ENCODE results near the gene STK25.
"Not testable (repeated sequence)": the region's sequence is repeated elsewhere in the genome, so short reads cannot be mapped to it uniquely, and the experiment has no call there.

STK25 gene

DNA sequence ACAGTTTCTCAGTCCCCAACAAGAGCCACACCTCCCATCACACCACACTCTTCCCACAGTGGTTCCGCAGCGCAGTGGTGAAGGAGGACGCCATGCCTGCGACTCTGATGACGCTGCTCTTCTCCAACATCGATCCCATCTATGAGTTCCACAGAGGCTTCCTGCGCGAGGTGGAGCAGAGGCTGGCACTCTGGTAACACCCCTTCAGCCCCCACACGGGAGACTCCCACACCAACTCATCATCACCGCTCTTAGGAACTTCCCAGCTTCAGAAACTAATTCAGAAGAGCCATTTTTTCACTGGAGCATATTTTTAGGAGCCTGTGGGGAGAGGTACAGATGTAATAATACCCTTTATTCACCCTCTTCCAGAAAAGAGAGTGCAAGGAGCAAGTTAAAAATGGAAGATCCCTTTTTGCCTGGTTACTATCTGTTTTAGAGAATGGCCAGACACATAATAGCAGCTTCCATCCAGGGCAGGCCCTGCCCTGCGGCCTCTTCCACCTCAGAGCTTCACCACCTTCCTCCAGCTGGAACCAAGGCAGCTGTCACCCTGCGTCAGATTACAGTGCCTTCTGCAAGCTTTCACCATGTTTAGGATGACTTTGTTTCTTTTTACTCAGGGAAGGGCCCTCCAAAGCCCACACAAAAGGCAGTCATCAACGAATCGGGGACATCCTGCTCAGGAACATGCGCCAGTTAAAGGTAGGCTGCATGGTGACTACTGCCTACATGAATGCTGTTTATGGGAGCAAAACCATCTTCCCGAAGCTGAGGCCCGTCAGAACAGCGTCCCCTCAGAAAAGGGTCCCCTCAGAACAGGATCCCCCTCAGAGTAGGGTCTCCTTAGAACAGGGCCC lies 44.9 kb downstream of the STK25 start:
- no peak for DNase-seq (ENCODE audit: low spot score)

DNA sequence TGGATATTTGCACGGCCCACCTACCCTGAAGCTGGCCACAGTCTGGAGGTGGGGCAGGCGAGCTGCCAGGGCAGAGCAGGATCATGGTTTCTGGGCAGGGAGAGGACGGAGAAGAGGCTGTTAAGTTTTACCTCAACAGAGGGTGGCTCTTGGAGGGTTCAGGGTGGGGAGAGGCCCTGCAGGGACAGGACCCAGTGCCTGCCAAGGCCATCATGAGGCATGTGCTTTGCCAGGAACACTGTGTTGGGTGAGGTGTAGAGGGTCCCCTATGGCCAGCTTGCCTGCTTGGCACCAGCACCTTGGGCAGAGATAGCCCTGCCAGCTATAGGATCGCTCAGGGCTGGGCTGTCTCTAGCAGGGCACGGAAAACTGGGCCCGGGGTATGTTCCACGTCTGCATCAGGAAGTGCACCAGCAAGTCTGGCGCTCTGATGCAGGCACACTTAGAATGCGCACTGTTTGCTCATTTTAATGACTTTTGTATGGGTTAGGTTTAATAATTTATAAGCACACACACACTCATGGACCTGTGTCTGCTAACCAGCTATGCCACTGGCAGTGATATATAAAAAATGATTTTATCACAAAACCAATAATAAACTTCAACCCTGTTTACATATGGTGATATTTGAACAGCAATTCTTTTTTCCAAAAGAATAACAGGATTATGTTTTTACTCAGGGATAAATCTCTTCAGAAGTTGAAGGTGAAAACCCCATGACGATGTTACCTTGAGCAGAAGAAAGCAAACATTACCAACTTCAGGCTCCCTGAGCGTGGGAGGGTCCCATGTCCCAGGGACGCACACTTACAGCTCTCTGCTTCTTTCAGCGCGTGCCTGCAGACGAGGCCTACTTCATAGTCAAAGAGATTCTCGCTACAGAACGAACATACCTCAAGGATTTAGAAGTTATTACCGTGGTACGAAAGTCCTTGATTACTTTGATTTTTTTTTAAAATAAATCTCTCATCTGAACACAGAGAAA lies 46.4 kb downstream of the STK25 start:
- DNase-seq (ENCODE audit: low spot score) = no peak

DNA sequence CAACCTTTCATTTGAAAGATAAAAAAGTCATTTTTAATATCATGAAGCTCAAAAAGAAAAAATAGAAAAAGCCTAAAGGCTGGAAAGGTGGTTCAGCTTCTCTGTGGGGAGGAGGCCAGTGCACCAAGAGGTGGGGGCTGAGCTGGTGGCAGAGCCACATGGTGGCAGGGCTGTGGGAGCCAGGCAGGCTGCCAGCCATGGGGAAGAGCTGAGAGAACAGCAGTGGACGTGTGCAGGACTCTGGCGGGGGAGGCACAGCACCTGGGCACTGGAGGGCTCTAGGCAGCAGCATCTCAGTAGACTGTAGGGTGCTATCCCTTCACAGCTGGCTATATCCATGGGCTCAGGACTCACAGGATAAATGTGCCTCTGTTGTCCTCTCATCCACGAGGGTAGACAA lies 47.8 kb downstream of the STK25 start:
- DNase-seq (ENCODE audit: low spot score) = peak; percentile 44

DNA sequence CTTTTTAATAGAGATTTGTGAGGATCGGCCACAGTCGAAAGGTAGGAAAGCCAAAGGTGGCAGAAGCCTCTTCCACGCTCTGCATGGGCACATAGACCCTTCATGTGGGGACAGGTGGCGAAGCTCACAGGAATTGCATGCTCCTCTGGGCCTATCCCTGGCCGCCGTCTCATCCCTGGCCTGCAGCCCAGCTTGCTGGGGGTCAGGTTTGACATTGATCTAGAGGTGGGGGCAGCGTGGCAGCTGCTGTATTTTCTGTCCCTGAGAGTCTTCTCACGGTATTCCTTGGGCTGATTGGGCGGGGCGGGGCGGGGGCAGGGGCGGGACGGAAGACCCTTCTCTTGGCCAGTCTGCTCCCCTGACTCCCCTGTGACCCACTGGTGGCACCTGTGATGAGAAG lies 48.9 kb downstream of the STK25 start:
- no peak for DNase-seq (ENCODE audit: low spot score)

DNA sequence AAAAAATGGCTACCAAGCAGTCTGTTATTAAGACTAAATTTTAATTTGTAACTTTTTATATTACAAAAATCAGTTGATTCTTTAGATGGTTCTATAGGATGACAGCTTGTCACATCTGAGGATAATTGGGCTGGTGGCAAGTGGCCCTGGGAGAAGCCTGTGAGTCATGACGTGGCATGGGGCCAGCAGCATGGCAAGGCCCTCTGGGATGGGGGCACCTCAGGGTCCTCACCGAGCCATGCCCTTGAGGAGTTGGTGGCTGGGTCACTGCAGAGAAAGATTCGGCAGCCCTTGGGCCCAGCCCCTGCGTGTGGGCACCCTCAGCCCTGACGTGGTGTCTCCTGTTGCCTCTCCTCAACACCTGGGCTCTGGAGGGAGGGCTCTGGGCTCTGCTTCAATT lies 49.7 kb downstream of the STK25 start:
- DNase-seq (ENCODE audit: low spot score) = no peak

DNA sequence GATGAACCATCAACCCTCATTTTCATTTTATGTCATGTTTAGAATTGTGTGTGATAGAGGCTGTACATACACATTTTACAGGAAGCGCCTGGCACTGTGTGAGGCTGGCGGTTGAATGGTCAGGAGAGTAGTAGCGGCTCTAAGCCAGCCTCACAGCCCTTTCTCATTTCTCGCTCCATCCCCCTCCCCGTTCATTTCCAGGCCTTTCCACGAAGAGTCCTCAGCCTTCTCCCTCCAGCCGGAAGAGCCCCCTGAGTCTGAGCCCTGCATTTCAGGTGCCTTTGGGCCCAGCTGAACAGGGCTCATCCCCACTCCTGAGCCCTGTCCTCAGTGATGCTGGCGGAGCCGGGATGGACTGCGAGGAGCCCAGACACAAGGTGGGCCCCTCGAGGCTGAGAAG lies 51.8 kb downstream of the STK25 start:
- DNase-seq (ENCODE audit: low spot score) = no peak

DNA sequence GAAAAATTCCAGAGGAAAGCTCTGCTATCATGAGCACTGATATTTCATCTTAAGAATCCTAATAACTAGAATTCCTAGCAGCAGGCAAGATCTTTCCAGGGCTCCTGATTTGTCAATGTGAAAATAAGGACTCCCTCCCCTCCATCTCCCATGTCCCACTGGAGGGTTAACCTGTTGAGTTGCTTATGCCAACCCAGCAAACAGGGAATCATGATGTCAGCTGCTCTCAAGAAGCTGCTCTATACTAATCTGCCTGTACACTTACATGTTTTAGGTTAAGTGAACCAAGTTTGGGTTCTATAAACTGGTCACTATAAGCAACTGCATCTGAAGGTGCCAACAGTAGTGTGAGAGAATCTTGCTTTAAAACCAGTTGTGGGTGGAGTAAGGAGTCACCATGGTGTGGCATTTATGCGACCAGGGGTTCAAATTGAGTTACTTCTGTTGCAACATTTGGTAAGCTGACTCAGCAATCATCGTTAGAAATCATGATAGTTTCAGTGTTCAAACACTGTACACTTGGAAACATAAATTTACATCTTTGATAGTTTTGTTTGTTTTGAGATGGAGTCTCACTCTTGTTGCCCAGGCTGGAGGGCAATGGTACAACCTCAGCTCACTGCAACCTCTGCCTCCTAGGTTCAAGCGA lies 53.4 kb downstream of the STK25 start:
- no peak for DNase-seq (ENCODE audit: low spot score)

DNA sequence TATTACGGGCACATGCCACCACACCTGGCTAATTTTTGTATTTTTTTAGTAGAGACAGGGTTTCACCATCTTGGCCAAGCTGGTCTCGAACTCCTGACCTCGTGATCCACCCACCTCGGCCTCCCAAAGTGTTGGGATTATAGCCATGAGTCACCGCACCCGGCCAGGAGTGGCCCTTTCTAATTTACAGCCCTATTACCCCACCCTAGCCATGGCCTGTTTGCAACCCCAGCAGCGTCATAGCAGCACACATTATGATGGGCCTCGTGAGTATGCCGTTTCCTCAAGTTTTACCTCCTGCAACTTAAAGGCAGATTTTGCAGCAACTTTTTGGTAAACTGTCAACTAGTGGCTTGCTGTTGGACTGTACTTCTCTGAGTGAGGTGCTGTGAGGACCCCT lies 54.5 kb downstream of the STK25 start:
- DNase-seq (ENCODE audit: low spot score) = not testable (repeated sequence)

DNA sequence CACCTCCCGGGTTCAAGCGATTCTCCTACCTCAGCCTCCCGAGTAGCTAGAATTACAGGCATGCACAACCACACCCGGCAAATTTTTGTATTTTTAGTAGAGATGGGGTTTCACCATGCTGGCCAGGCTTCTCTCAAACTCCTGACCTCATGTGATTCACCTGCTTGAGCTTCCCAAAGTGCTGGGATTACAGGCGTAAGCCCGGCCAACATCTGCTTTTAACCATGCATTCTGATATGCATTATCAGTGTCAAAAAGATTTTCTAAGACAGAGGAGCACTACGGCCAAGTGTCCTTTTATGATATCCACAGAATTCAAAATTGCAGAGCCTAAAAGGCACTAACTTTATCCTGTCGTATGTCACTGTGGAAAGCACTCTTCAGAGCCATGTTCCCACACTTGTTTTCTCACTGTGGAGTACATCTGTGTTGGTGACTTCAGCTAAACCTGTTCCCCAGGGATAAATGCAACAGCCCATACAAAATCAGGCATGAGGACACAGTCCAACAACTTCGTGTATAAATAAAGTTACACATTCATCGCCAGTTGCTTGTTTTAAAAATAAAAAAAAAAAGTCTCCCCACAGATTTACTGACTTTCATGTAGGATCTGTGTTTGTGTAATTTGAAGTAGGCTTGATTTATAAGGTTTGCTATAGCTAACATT lies 56.4 kb downstream of the STK25 start:
- DNase-seq (ENCODE audit: low spot score) = no peak

DNA sequence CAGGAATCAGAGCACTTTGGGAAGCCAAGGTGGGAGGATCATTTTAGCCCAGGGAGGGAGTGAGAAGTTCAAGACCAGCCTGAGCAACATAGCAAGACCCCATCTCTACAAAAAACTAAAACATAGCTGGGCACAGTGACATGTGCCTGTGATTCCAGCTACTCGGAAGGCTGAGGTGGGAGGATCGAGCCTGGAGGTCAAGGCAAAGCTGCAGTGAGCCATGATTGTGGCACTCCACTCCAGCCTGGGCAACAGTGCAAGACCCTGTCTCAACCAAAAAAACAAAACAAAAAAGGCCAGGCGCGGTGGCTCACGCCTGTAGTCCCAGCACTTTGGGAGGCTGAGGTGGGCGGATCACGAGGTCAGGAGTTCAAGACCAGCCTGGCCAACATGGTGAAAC lies 58.3 kb downstream of the STK25 start:
- DNase-seq (ENCODE audit: low spot score) = not testable (repeated sequence)

DNA sequence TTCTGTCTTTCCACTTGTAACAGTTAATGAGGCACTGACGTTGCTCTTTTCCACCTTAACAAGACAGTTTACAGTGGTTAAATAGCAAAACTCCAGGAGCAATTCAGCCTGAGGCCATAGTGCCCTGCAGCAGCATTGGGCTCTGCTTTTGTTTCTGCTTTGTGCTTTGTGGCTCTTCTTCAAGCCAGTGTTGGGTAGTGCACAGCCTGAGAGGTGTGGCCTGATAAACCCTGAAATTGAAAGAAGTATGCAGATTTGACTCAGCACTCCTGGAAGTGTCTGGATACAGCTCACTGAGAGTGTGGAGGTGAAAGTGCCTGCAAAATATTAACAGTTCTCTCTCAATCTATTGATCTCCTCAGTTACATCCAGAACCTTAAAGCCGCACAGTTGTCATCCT lies 63.0 kb downstream of the STK25 start:
- no peak for DNase-seq (ENCODE audit: low spot score)

DNA sequence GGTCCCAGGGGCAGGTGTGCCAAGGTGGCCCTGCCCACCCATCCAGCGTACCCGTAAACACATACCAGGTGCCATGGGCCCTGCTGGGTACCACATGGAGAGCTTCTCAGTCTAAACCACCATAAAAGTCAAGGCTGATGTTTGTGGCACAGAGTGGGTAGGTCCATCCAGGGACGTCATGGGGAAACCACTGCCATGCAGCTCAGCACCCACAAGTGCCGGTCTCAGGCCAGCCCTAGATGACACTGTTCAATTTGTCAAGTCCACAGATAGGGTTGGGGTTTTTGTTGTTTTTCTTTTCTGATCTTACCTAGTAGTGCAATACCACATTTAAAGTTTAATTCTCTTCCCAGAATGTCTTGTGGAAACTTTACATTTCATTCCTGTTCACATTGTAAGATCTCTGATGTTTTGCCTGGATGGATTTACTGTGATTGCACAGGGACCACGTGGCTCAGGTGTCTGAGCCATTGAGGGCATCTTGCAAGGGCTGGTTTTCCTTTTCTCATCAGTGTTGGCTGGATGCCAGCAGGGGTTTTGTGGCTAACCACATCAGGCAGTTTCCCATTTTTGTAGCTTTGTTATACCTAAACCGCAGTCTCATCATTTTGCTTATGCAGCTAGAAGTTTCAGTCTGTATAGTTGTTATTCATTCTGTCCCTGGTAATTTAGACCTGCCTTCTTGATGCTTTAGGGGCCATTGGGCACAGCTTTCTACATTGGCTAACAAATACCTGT lies 64.7 kb downstream of the STK25 start:
- no peak for DNase-seq (ENCODE audit: low spot score)
